ENCODE results near the gene CCL25.
A peak's percentile ranks its signal among the peaks of the same experiment; 100 is the strongest.
"Not testable (repeated sequence)": the region's sequence is repeated elsewhere in the genome, so short reads cannot be mapped to it uniquely, and the experiment has no call there.

CCL25 gene

DNA sequence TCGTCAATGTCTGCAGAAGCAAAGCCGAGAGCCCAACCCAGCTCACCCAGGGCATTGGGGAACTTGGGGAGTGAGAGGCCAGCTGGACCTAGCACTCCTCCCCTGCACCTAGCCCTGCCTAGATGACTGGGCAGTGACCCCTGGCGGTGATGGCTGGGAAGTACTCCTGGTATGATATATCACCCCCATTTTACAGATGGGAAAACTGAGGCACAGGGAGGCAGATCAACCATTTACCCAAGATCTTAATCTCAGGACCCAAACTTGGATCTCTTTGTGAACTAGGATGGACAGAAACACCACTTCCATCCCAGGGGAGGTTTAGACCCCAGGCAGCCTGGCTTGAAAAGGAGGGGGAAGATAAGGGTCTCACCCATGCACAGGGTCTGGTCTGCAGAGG, 43.5 kb downstream of the CCL25 start:
- Histone ChIP-seq H3K36me3 (no peaks in the 10 kb centered on the region), H4K20me1 (no peaks in the 10 kb centered on the region), H3K9ac (no peak overlapping the region), H3K9me3 (peaks cover 40% of the 10 kb centered on the region), H3K4me3 (no peak overlapping the region), H3K4me2 (no peak overlapping the region), H3K27ac (no peak overlapping the region), H3K4me1 (peaks cover 10% of the 10 kb centered on the region), H3K27me3 (no peaks in the 10 kb centered on the region)
- no peak for TF ChIP-seq Cebpa-rat (IDR thresholded peaks at IDR 0.05)

- TF ChIP-seq Cebpa-rat (IDR thresholded peaks at IDR 0.05) = no peak
- no peaks in the 10 kb centered on the region for H3K36me3 ChIP-seq
These were observed 44.6 kb downstream of the CCL25 start for GRCh38 chr19:8097198-8097597.

DNA sequence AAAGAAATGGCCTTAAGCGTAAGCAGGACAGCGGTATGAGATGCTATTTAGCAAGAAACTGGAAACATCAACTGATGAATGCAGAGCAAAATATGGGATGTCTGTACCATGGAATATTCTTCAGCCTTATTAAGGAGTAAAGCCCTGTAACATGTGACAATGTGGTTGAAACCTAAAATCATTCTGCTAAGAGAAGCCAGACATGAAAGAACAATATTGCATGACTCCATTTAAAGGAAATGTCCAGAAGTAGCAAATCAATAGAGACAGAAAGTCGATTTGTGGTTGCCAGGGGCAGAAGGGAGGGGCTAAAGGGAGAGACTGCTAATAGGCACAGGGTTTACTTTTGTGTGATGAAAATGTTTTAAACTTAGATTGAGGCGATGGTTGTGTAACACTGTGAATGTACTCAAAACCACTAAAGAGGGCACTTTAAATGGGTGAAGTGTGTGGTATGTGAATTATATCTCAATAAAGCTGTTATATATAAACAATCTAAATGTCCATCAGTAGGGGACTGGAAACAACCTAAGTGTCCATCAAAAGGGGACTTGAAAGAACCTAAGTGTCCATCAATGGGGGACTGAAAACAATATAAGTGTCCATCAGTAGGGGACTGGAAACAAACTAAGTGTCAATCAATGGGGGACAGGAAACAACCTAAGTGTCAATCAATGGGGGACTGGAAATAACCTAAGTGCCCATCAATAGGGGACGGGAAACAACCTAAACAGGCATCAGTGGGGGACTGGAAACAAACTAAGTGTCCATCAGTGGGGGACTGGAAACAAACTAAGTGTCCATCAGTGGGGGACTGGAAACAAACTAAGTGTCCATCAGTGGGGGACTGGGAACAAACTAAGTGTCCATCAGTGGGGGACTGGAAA, 45.4 kb downstream of the CCL25 start:
- Histone ChIP-seq H3K4me3 (no peak overlapping the region), H4K20me1 (no peaks in the 10 kb centered on the region), H3K9me3 (peaks cover 40% of the 10 kb centered on the region), H3K36me3 (no peaks in the 10 kb centered on the region), H3K27me3 (no peaks in the 10 kb centered on the region), H3K4me1 (peaks cover 10% of the 10 kb centered on the region), H3K9ac (no peak overlapping the region), H3K4me2 (peak overlapping the region; percentile 14; the same call in 1 of the 2 replicates), H3K27ac (no peak overlapping the region)
- no peak for TF ChIP-seq Cebpa-rat (IDR thresholded peaks at IDR 0.05)

More at GRCh38 chr19:8097198-8097597, 44.6 kb downstream of the CCL25 start:
- no peaks in the 10 kb centered on the region for H3K27me3 ChIP-seq
- H3K4me1 ChIP-seq = peaks cover 10% of the 10 kb centered on the region
- H3K27ac ChIP-seq = no peak overlapping the region
- H3K9ac ChIP-seq = no peak overlapping the region
- no peaks in the 10 kb centered on the region for H4K20me1 ChIP-seq
- peak overlapping the region; percentile 14; the same call in 1 of the 2 replicates for H3K4me2 ChIP-seq
- no peak overlapping the region for H3K4me3 ChIP-seq
- peaks cover 40% of the 10 kb centered on the region for H3K9me3 ChIP-seq

DNA sequence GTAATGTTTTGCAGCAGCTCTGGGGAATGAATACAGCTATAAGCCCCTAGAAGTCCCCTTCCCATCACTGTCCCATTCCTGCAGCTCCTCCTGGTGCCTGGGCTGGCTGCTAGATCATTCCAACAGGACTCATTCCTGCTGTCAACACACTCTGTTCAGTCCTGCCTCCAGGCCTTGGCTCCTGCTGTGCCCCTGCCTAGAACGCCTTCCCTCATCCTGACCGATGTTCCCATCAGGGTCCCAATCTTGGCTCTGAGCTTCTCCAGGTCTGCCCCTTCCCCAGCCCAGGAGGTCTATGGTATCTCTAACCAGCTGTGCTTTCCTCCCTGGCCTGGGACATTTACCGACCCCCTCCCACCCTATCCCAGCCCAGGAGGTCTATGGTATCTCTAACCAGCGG, 48.8 kb downstream of the CCL25 start:
- H3K4me3 ChIP-seq = no peak overlapping the region

GRCh38 chr19:8101910-8102309, 49.4 kb downstream of the CCL25 start:
- not testable (repeated sequence) for H3K27me3 ChIP-seq, H3K9me3 ChIP-seq, H3K4me2 ChIP-seq, H3K4me3 ChIP-seq, H3K4me1 ChIP-seq, H4K20me1 ChIP-seq, H3K36me3 ChIP-seq, H3K9ac ChIP-seq, H3K27ac ChIP-seq

More for the DNA sequence above, 48.8 kb downstream of the CCL25 start:
- Histone ChIP-seq H3K9me3 (peaks cover 11% of the 10 kb centered on the region), H3K36me3 (no peaks in the 10 kb centered on the region), H3K27me3 (no peaks in the 10 kb centered on the region), H3K9ac (no peak overlapping the region), H3K4me1 (peaks cover 10% of the 10 kb centered on the region), H3K27ac (no peak overlapping the region), H4K20me1 (no peaks in the 10 kb centered on the region), H3K4me2 (no peak overlapping the region)
- no peak for TF ChIP-seq Cebpa-rat (IDR thresholded peaks at IDR 0.05)

DNA sequence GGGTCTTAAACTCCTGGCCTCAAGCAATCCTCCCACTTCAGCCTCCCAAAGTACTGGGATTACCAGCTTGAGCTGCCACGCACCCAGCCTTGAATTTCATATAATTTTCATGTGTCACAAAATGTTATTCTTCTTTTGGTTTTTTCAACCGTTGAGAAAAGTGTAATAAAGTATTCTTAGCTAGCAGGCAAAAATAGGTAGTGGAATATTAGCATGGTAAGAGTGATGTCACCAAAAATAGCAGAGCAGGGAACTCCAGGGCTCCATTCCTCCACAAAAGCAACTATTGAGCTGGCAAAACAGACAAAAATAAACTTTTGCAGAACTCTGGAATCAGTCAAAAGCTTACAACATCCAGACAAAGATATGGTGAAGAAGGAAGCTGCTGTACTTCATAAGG, 52.9 kb downstream of the CCL25 start:
- Histone ChIP-seq H3K9ac (no peak overlapping the region), H3K4me3 (no peak overlapping the region), H3K27me3 (no peaks in the 10 kb centered on the region), H3K27ac (no peak overlapping the region), H3K9me3 (no peaks in the 10 kb centered on the region; the same call in 1 of the 2 replicates), H3K4me2 (no peak overlapping the region), H3K4me1 (no peaks in the 10 kb centered on the region; the same call in 1 of the 2 replicates), H4K20me1 (no peaks in the 10 kb centered on the region), H3K36me3 (no peaks in the 10 kb centered on the region)
- no peak for TF ChIP-seq Cebpa-rat (IDR thresholded peaks at IDR 0.05)

DNA sequence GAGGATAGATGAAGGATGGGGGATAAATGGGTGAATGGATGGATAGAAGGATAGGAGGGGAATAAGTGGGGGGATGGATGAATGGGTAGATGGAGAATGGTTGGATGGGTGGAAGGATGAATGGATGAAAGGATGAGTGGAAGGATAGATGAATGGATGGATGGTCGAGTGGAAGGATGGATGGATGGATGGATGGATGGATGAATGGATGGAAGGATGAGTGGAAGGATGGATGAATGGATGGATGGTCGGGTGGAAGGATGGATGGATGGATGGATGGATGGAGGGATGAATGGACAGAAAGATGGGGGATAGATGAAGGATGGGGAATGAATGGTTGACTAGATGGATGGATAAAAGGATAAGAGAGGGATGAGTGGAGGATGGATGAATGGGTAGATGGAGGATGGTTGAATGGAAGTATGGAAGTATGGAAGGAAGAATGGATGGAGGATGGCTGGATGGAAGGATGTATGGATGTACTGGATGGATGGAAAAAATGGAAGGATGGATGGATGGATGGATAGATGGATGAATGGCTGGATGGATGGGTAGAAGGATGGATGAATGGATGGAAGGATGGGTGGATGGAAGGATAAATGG, 54.8 kb downstream of the CCL25 start:
- no peaks in the 10 kb centered on the region for H3K27me3 ChIP-seq
- no peak overlapping the region for H3K9ac ChIP-seq

DNA sequence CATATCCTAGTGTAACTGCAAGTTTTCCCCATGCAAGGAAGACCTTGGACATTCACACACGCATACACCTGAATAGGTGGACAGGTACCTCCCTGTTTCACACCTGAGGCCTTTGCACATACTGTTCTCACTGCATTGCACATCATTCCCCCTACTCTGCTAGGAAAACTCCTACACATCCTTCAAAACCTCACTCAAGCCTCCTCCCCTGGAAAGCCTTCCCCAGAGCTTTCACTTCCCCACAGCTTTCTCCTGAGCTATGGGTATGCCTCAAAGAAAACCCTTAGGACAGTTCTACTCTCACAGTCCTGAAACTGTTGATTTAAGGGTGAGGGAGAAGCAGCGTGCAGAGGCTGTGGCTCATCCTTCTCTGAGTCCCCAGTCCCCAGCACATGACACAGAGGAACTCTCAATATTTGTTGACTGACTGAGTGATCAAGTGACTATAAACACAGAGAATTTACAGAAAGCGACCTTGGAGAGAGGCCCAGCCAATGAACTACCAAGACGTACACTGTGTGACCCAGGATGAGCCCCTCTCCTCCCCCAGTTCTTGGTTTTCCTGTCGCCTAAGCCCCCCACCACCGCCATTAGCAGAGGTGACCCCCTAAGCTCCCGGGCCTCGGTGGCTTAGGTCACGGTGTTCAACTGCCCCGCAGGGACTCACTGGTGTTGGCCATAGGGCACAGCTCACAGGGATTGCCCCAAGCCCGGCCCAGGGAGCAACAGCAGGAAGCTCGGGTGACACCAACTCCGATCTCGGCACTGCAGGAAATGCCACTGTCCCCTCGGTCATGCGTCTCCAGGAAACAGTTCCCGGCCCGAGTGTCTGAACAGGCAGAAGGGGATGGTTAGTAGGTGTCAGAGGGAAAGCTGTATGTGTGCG, 56.2 kb downstream of the CCL25 start:
- Histone ChIP-seq H3K36me3 (no peaks in the 10 kb centered on the region), H3K4me1 (no peaks in the 10 kb centered on the region; the same call in 1 of the 2 replicates), H3K4me3 (no peak overlapping the region), H3K9ac (no peak overlapping the region), H3K27me3 (no peaks in the 10 kb centered on the region), H3K9me3 (no peaks in the 10 kb centered on the region; the same call in 1 of the 2 replicates), H3K27ac (no peak overlapping the region), H4K20me1 (no peaks in the 10 kb centered on the region), H3K4me2 (peak overlapping the region; percentile 12; the same call in 1 of the 2 replicates)
- no peak for TF ChIP-seq Cebpa-rat (IDR thresholded peaks at IDR 0.05)

More for the DNA sequence above, 54.8 kb downstream of the CCL25 start:
- H3K27ac ChIP-seq = no peak overlapping the region
- no peaks in the 10 kb centered on the region for H4K20me1 ChIP-seq
- H3K36me3 ChIP-seq = no peaks in the 10 kb centered on the region
- no peaks in the 10 kb centered on the region; the same call in 1 of the 2 replicates for H3K9me3 ChIP-seq
- H3K4me3 ChIP-seq = no peak overlapping the region
- H3K4me2 ChIP-seq = no peak overlapping the region
- H3K4me1 ChIP-seq = no peaks in the 10 kb centered on the region; the same call in 1 of the 2 replicates
- TF ChIP-seq Cebpa-rat (IDR thresholded peaks at IDR 0.05) = no peak

- Histone ChIP-seq H3K27ac (no peak overlapping the region), H3K27me3 (no peaks in the 10 kb centered on the region), H3K36me3 (no peaks in the 10 kb centered on the region), H3K9me3 (no peaks in the 10 kb centered on the region; the same call in 1 of the 2 replicates), H3K4me3 (no peak overlapping the region), H4K20me1 (no peaks in the 10 kb centered on the region), H3K4me1 (no peaks in the 10 kb centered on the region; the same call in 1 of the 2 replicates), H3K4me2 (0 out of 2 replicates have a peak overlapping the region, but pooled peaks have one; percentile 12), H3K9ac (no peak overlapping the region)
- no peak for TF ChIP-seq Cebpa-rat (IDR thresholded peaks at IDR 0.05)
These were observed 56.9 kb downstream of the CCL25 start for GRCh38 chr19:8109455-8109854.
